Nephron (organoid): Measurements from ENCODE around the gene AUH.
A peak's percentile ranks its signal among the peaks of the same experiment; 100 is the strongest.

Experiments used
- H3K27ac Mint-ChIP-seq, 3 experiments: 2 replicates each; pipeline ENCODE4 v1.8.0; 2020; ENCODE audit warnings: mixed read lengths in 3 of 3, mild to moderate bottlenecking in 2 of 3, moderate library complexity in 1 of 3
- H3K27me3 Mint-ChIP-seq: 2 replicates; pipeline ENCODE4 v1.8.0; 2021; ENCODE audit warnings: low read depth, mild to moderate bottlenecking, moderate library complexity, mixed read lengths
- H3K36me3 Mint-ChIP-seq: 2 replicates; pipeline ENCODE4 v1.8.0; 2020; ENCODE audit warnings: low read depth, mixed read lengths
- H3K4me1 Mint-ChIP-seq: 2 replicates; pipeline ENCODE4 v1.8.0; 2020; ENCODE audit warnings: mixed read lengths
- H3K4me3 Mint-ChIP-seq, 3 experiments: 2 replicates each; pipeline ENCODE4 v1.8.0; 2020; ENCODE audit warnings: mild to moderate bottlenecking in 3 of 3, mixed read lengths in 3 of 3, moderate library complexity in 2 of 3
- H3K9me3 Mint-ChIP-seq: 2 replicates; pipeline ENCODE4 v1.8.0; 2020; ENCODE audit warnings: mixed read lengths
- CTCF ChIP-seq, 3 experiments: fragments of 200-600 bp; sonication (generic); IDR thresholded peaks; one replicate each; pipeline ENCODE4 v1.5.0; 2021; ENCODE audit warnings: antibody characterized with exemption in 3 of 3; ENCODE audit not compliant: unreplicated experiment in 3 of 3

The AUH gene

GRCh38 chr9:91186632-91187108 lies 175.0 kb downstream of the AUH start:
- H3K4me1 Mint-ChIP-seq, result peaks cover 35% of the 10 kb centered on the region
- no peak for TF ChIP-seq CTCF (IDR thresholded peaks at IDR 0.05; ENCODE audit: unreplicated experiment in 3 of 3)
- peaks cover 9% of the 10 kb centered on the region for H3K27me3 Mint-ChIP-seq
- H3K9me3 Mint-ChIP-seq, result no peaks in the 10 kb centered on the region
- peak overlapping the region in 1 of 3 experiments; percentile 55 for H3K27ac Mint-ChIP-seq
- H3K36me3 Mint-ChIP-seq, result peaks cover 3% of the 10 kb centered on the region
- H3K4me3 Mint-ChIP-seq, result no peak overlapping the region

- Mint-ChIP-seq H3K27ac (no peak overlapping the region), H3K4me1 (peaks cover 28% of the 10 kb centered on the region), H3K4me3 (no peak overlapping the region), H3K36me3 (peaks cover 3% of the 10 kb centered on the region), H3K27me3 (peaks cover 8% of the 10 kb centered on the region), H3K9me3 (no peaks in the 10 kb centered on the region)
- no peak for TF ChIP-seq CTCF (IDR thresholded peaks at IDR 0.05; ENCODE audit: unreplicated experiment in 3 of 3)
Measured at GRCh38 chr9:91185193-91185886, 176.4 kb downstream of the AUH start.

DNA sequence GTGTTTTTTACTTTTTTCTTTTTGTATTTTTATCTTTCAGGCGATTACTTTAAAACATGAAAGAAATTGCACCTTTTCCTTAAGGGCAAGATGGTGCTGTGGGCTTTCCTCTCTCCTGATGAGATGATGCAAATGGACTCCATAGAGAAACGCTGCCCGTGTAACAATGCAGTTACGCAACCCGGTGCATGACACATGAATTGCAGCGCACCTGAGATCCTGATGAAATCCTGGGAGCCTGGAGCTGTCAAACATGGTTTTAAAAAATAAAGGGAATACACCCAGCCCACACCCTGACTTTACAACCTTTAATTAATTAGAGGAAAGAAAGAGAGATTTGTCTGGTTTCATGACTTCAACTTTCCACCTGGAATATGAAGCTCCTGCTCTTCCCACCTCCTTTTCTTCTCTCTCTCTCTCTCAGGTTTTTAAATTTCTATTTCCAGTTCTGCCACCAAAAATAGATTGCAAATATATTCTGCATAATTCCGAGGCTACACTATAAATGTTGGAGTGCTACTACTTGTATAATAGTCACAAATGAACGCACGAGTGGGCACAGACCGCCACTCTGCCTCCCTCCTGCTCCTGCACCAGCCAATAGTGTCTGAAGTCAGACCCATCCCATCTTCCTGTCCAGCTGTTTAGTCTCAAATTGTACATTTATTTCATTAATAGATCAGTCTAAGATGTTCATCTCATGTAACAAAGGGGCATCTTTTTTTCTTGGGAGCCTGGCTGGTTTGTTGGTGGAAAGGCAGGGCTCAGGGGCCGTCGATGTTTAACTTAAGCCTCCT lies 179.1 kb downstream of the AUH start:
- no peak for TF ChIP-seq CTCF (IDR thresholded peaks at IDR 0.05; ENCODE audit: unreplicated experiment in 3 of 3)
- H3K9me3 Mint-ChIP-seq, result no peaks in the 10 kb centered on the region
- peaks cover 16% of the 10 kb centered on the region for H3K4me1 Mint-ChIP-seq
- peaks cover 3% of the 10 kb centered on the region for H3K36me3 Mint-ChIP-seq
- peak overlapping the region; percentile 7 to 57 (median 36) for H3K27ac Mint-ChIP-seq
- peaks cover under 1% of the 10 kb centered on the region for H3K27me3 Mint-ChIP-seq
- H3K4me3 Mint-ChIP-seq, result no peak overlapping the region

DNA sequence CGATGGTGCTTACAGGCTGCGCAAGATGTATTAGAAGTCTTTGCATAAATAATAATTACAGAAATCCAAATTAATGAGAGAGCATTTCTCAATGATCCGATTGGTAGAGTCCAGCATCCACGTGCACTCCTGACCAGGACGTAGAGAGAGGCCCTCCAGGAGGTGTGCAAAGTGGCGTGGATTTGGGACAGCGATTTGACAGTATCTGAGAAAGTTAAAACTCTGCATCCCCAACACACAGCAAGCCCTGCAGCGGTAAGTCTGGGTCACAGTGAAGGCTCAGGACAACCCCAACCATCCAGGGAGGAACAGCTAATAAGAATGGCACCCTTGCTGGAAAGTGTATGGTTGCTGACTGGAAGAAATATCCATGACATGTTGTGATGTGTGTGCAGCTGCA lies 180.2 kb downstream of the AUH start:
- Mint-ChIP-seq H3K4me3 (no peak overlapping the region), H3K4me1 (peaks cover 6% of the 10 kb centered on the region), H3K36me3 (no peaks in the 10 kb centered on the region), H3K27ac (no peak overlapping the region), H3K27me3 (peaks cover 4% of the 10 kb centered on the region), H3K9me3 (no peaks in the 10 kb centered on the region)
- no peak for TF ChIP-seq CTCF (IDR thresholded peaks at IDR 0.05; ENCODE audit: unreplicated experiment in 3 of 3)

DNA sequence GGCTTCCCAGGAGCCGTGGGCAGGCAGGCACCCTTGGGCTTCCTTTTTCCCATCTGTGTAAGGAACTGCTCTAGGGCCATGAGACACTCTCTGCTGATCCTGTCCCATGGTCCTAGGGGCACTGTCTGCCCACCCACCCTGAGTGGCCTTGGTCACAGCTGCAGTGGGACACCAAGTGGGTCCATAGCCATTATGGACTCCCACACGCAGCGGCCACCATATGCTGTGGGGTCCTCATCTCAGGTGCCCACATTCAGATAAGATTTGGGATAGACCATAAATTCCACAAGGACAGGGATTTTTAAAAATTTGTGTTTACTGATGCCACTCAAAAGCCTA lies 180.8 kb downstream of the AUH start:
- Mint-ChIP-seq H3K27ac (no peak overlapping the region), H3K36me3 (no peaks in the 10 kb centered on the region), H3K9me3 (no peaks in the 10 kb centered on the region), H3K27me3 (peaks cover 4% of the 10 kb centered on the region), H3K4me1 (peaks cover 6% of the 10 kb centered on the region), H3K4me3 (no peak overlapping the region)
- no peak for TF ChIP-seq CTCF (IDR thresholded peaks at IDR 0.05; ENCODE audit: unreplicated experiment in 3 of 3)
